H7 (cell line): ENCODE measurements around the gene S100A3. TPM values are rescaled to one million over a fixed set of nuclear protein-coding genes. Genes with fewer than 3 reads are reported as not detected.
"Not testable (repeated sequence)": the region's sequence is repeated elsewhere in the genome, so short reads cannot be mapped to it uniquely, and the experiment has no call there.

Experiments used
- DNase-seq: peaks from one replicate; pipeline ENCODE4 v3.0.0; 2012
- H3K27me3 ChIP-seq: 2 replicates; pipeline ENCODE4 v1.6.0; 2011; ENCODE audit warnings: mild to moderate bottlenecking, low read length; ENCODE audit not compliant: control insufficient read depth, insufficient read depth
- H3K36me3 ChIP-seq: replicated peaks from 2 replicates; pipeline ENCODE4 v1.5.1; 2011; ENCODE audit warnings: low read length; ENCODE audit not compliant: control insufficient read depth, insufficient read depth
- H3K4me3 ChIP-seq: 2 replicates; pipeline ENCODE4 v1.5.1; 2011; ENCODE audit warnings: low read depth, mild to moderate bottlenecking, control low read depth, low read length, moderate library complexity; ENCODE audit not compliant: insufficient read depth
- total RNA-seq: library from RNA; depleted of rRNA; stranded (reverse); fragments of >200 nt; shearing (Covaris generic); gene quantifications from 2 replicates; pipeline ENCODE4 v1.2.3, GENCODE V29; 2014

S100A3 gene
- total RNA-seq, 1 experiment from 2014 or later = 0.31 TPM

DNA sequence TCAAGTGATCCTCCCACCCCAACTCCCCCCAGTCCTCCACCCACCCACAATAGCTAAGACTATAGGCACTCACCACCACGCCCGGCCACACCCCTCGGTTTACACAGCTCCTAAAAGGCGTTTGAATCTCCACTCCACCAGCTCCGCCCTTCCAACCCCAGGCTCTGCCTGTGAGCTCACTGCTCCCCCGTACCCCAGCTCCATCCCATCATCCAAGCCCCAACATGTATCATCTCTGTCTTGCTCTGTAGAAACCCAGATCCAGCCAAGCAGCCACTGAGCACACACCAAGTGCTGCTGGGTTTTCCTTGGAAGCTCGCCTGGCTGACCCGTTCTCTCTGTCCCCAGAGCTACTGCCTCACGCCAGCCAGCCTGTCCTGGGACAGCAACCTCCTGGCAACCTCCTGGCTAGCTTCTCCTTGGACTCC, 28.6 kb upstream of the S100A3 start:
- H3K36me3 ChIP-seq = no peaks in the 10 kb centered on the region
- no peak overlapping the region for H3K4me3 ChIP-seq
- H3K27me3 ChIP-seq = no peaks in the 10 kb centered on the region
- no peak for DNase-seq

GRCh38 chr1:153577138-153577537, 28.1 kb upstream of the S100A3 start:
- no peak for DNase-seq
- Histone ChIP-seq H3K27me3 (no peaks in the 10 kb centered on the region), H3K4me3 (no peak overlapping the region), H3K36me3 (no peaks in the 10 kb centered on the region)

GRCh38 chr1:153575497-153575896, 26.4 kb upstream of the S100A3 start:
- H3K36me3 ChIP-seq, H3K27me3 ChIP-seq, H3K4me3 ChIP-seq, DNase-seq: not testable (repeated sequence)

DNA sequence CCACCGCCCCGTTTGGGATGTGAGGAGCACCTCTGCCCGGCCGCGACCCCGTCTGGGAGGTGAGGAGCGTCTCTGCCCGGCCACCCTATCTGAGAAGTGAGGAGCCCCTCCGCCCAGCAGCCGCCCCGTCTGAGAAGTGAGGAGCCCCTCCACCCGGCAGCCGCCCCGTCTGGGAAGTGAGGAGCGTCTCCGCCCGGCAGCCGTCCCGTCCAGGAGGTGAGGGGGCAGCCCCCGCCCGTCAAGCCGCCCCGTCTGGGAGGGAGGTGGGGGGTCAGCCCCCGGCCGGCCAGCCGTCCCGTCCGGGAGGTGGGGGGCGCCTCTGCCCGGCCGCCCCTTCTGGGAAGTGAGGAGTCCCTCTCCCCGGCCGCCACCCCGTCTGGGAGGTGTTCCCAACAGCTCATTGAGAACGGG, 26.0 kb upstream of the S100A3 start:
- not testable (repeated sequence) for DNase-seq, H3K27me3 ChIP-seq, H3K4me3 ChIP-seq, H3K36me3 ChIP-seq

DNA sequence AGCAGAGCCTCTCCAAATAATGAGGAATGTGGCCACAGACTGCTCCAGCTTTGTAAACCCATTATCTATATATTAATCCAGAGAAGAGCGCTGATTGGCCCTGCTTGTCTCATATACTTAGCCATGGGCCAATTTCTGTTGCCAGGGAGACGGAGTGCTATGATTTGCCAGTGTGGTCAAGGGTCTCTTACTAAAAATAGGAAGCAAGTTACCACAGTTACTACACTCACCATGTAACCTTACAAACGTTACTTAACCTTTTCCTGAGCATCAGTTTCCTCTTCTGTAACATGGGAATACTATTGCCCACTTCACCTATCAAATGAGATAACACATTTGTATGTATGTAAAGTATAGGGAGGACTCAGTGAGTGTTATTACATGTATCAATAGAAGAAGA, 24.3 kb upstream of the S100A3 start:
- H3K36me3 ChIP-seq = no peaks in the 10 kb centered on the region
- DNase-seq = no peak
- no peaks in the 10 kb centered on the region; the same call in 1 of the 2 replicates for H3K27me3 ChIP-seq
- H3K4me3 ChIP-seq = no peak overlapping the region

GRCh38 chr1:153572569-153573015, 23.5 kb upstream of the S100A3 start:
- peak; percentile 85 for DNase-seq

GRCh38 chr1:153571706-153572105, 22.6 kb upstream of the S100A3 start:
- no peak for DNase-seq

More at GRCh38 chr1:153572569-153573015, 23.5 kb upstream of the S100A3 start:
- Histone ChIP-seq H3K4me3 (no peak overlapping the region), H3K36me3 (no peaks in the 10 kb centered on the region), H3K27me3 (no peaks in the 10 kb centered on the region; the same call in 1 of the 2 replicates)

GRCh38 chr1:153570874-153571273, 21.8 kb upstream of the S100A3 start:
- no peak overlapping the region for H3K4me3 ChIP-seq
- no peak for DNase-seq

More at GRCh38 chr1:153571706-153572105, 22.6 kb upstream of the S100A3 start:
- Histone ChIP-seq H3K36me3 (no peaks in the 10 kb centered on the region), H3K4me3 (no peak overlapping the region), H3K27me3 (no peaks in the 10 kb centered on the region; the same call in 1 of the 2 replicates)

GRCh38 chr1:153569465-153569864, 20.4 kb upstream of the S100A3 start:
- no peak overlapping the region for H3K4me3 ChIP-seq
- no peaks in the 10 kb centered on the region; the same call in 1 of the 2 replicates for H3K27me3 ChIP-seq
- no peaks in the 10 kb centered on the region for H3K36me3 ChIP-seq
- no peak for DNase-seq

More at GRCh38 chr1:153570874-153571273, 21.8 kb upstream of the S100A3 start:
- Histone ChIP-seq H3K27me3 (no peaks in the 10 kb centered on the region; the same call in 1 of the 2 replicates), H3K36me3 (no peaks in the 10 kb centered on the region)

GRCh38 chr1:153568367-153569099, 19.5 kb upstream of the S100A3 start:
- no peaks in the 10 kb centered on the region; the same call in 1 of the 2 replicates for H3K27me3 ChIP-seq
- peak overlapping the region; percentile 23; the same call in 1 of the 2 replicates for H3K4me3 ChIP-seq
- peak; percentile 93 for DNase-seq
- H3K36me3 ChIP-seq = no peaks in the 10 kb centered on the region

DNA sequence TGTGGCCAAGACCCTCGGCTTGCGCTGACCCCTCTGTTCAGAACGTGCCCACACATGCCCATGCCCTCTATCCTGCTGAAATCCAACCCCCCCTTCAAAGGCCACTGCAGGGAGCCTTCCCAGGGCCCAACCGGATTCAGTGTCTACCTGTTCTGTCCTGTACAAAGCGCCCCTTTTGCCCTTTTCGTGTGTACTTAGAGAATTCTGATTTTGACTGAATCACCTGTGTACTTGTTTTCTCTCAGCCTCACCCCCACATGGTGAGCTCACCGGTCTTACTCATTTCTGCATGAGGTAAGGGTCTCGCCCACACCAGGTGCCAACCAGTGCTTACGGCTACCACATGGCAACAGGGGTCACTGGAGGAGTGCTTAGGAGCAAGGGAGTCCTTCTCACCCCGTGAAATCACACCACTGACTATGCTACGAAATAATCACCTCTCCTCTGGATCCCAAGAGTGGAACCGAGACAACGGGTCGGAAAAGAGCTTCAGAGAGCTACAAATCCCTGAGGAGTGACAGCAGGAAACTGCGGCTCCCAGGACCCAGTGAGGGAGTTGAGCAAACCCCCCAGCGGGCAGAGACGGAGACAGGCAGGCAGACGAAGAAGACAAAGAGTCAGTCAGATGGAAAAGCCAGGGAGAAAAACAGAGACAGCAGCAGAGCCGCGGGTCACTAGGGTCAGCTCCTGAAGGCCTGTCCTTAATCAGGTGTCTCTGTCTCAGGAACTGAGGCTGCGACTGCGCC, 18.7 kb upstream of the S100A3 start:
- Histone ChIP-seq H3K27me3 (no peaks in the 10 kb centered on the region; the same call in 1 of the 2 replicates), H3K4me3 (peak overlapping the region; percentile 23; the same call in 1 of the 2 replicates), H3K36me3 (no peaks in the 10 kb centered on the region)
- DNase-seq = peak; percentile 59

DNA sequence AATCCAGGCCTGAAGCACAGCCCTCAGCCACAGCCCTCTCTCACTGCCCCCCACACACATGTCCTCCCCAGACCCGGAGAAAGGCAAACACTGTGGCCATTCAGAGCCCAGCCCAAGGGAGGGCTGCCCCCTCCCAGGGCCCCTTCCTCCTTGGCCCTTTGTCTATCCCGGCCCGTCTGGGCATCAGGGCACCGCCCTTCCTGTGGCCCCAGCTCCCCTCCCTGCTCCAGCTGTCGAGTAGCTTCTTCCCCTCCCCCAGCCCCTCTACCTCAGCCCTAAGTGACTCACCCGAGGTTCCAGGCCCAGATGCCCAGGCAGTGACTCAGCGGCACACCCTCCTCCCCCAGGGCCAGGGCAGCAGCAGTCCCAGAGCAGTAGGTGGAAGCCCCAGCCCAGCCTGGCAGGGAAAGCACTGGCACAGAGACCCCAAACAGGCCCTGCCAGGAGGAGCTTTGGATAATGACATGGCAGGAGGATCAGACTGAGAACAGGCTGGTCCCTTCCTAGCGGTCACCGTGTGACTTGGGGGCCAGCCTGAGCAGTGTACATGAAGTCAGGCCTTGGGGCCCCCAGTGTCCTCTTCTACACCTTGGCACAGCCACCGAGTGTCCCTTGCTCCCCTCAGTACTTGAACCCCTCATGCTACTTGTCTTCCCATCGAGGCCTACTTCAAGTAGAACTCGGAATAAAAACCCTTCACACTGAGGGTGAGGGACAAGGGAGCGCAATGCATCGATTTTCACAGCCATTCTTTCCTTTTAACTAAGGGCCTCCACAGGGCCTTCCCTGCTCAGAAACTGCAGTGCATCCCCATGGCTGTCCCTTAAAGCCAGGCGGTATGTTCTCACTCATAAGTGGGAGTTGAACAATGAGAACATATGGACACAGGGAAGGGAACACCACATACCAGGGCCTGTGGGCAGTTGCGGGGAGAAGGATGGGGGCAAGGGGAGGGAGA, 17.6 kb upstream of the S100A3 start:
- H3K36me3 ChIP-seq = no peaks in the 10 kb centered on the region
- H3K27me3 ChIP-seq = no peaks in the 10 kb centered on the region; the same call in 1 of the 2 replicates
- peak; percentile 93 for DNase-seq
- no peak overlapping the region for H3K4me3 ChIP-seq

DNA sequence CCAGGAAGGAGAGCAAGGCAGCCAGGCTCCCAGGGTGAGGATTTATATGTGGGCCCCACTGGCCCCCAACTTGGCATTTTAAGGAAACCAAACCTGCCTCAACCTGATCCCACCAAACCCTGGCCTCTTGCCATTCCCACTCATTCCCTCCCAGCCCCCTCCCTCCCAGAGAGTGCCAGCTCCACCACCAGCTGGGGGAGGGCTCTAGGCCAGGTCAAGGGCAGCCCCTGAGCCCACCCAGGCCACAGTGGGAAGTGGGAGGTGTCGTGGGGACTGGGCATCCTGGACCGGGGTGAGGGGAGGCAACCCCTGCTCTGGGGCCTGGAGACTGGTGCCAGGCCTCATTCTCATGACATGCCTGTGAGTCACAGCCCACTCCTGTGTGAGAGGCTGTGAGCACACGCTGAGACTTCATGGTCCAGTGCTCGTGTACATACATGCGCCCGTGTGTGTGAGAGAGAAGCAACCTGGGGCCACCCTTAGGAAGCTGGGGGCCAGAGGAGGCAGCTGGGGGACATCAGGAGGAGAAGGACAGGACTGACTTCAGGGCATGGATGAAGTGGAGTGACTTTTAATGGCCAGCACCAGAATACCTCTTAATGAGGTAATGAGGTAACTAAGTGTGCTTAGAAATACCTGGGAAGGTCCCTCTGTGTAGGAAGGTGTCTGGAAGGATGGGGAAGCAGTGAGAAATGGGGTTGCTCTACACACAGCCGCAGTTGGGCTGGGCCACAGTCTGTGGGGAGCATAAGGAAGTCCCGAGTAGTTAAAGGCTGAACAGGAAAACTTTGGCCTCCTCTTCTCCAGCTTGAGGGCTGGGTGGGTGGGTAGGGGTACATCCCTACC, 16.7 kb upstream of the S100A3 start, which contains the start of gene S100A2:
Gene S100A2 (minus strand): TSS at position 316 of the 846 bp plus-strand sequence. CDS start 1,967 bp downstream, outside the sequence.
- DNase-seq = peak; percentile 53
- Histone ChIP-seq H3K4me3 (no peak within 1 kb of the TSS), H3K27me3 (no peaks in the 10 kb centered on the region; the same call in 1 of the 2 replicates), H3K36me3 (no peaks in the 10 kb centered on the region)
